Measurements from ENCODE around the gene CUL4B. TPM values are rescaled to one million over a fixed set of nuclear protein-coding genes. Genes with fewer than 3 reads are reported as not detected.
A peak's percentile ranks its signal among the peaks of the same experiment; 100 is the strongest.
"Not testable (repeated sequence)": the region's sequence is repeated elsewhere in the genome, so short reads cannot be mapped to it uniquely, and the experiment has no call there.

The CUL4B gene
- polyA plus RNA-seq = 10 to 100 TPM; 16.8 to 28.7 (median 17.0) TPM

GRCh38 chrX:120560842-120561633, at the start of gene CUL4B:
Gene CUL4B (minus strand): TSS chrX:120560962. CDS start chrX:120560638, 324 bp downstream.
- H3K4me3 Mint-ChIP-seq = peak within 1 kb of the TSS; percentile 93 to 99 (median 97)
- H3K4me1 Mint-ChIP-seq = peaks cover 19 to 41% of the 10 kb centered on the region in 2 donors
- DNase-seq = peak; percentile 90 to 92 (median 91)
- H3K27ac Mint-ChIP-seq = peak within 1 kb of the TSS; percentile 93 to 98 (median 96)
- peaks cover 0 to 5% (median 0%) of the 10 kb centered on the region in 3 donors for H3K36me3 Mint-ChIP-seq
- H3K27me3 Mint-ChIP-seq (ENCODE audit: low read depth in 3 of 3) = peaks cover 6 to 14% (median 8%) of the 10 kb centered on the region in 3 donors
- H3K9me3 Mint-ChIP-seq = no peaks in the 10 kb centered on the region

DNA sequence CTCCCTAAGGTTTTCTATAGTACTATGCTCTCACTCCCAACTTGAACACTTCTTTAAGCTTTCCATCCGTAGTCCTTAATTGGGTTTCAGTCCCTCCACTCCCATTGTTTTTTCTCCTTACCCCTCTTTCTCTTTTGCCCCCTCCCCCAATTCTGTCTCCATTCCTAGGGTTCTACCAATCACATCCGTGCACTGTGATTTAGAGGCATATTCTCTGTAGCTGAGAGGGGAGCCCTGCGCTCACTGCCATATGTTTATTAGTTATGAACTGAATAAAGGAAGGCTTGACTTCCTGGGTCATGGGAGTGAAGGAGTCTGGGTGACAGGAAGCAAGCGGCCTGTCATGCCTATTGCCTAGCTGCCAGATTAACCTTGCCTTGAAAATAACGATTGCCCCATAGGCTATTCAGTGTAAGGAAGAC, 43.6 kb upstream of the CUL4B start:
- Mint-ChIP-seq H3K4me3 (peak overlapping the region; percentile 89 to 97 (median 94)), H3K27ac (peak overlapping the region; percentile 92 to 97 (median 94)), H3K4me1 (peaks cover 11 to 12% of the 10 kb centered on the region in 2 donors), H3K9me3 (no peaks in the 10 kb centered on the region), H3K36me3 (no peaks in the 10 kb centered on the region), H3K27me3 (ENCODE audit: low read depth in 3 of 3) (peaks cover 5 to 12% (median 8%) of the 10 kb centered on the region in 3 donors)
- DNase-seq = peak; percentile 31 to 40 (median 37)

DNA sequence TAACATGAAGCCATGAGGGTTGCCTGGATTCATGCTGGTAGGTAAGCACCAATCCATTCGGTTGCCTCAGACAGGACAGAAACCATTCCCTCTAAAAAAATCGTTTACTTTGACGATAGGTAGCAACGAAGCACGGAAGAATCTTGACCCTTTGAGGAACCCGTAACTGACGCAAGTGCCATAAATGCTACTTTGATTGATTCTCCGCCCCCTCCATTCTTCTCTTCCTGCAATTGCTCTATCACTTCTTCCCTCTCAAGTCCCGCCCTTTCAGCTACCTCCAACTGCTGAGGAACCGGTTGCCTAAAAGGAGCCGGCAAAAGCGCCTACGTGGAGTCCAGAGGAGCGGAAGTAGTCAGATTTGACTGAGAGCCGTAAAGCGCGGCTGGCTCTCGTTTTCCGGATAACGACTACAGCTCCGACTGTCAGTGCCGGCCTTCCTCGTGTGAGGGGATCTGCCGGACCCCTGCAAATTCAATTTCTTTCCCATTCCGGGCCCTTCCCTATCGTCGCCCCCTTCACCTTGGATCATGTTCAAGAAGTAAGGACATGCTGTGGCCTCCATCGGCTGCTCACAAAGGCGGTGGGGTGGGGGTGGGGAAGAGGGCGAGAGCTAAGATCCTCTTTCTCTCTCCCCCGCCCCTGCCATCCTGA, 43.1 kb upstream of the CUL4B start, which contains the start of gene MCTS1:
TSS of gene MCTS1 (plus strand) at position 395 of the 654 bp plus-strand sequence. CDS start at position 531, 136 bp downstream.
- H3K9me3 Mint-ChIP-seq = no peaks in the 10 kb centered on the region
- H3K27ac Mint-ChIP-seq = peak within 1 kb of the TSS; percentile 92 to 97 (median 94)
- DNase-seq = peak; percentile 74 to 84 (median 79)
- H3K4me3 Mint-ChIP-seq = peak within 1 kb of the TSS; percentile 89 to 97 (median 94)
- H3K4me1 Mint-ChIP-seq = peaks cover 11 to 12% of the 10 kb centered on the region in 2 donors
- no peaks in the 10 kb centered on the region for H3K36me3 Mint-ChIP-seq
- H3K27me3 Mint-ChIP-seq (ENCODE audit: low read depth in 3 of 3) = peaks cover 5 to 12% (median 8%) of the 10 kb centered on the region in 3 donors

DNA sequence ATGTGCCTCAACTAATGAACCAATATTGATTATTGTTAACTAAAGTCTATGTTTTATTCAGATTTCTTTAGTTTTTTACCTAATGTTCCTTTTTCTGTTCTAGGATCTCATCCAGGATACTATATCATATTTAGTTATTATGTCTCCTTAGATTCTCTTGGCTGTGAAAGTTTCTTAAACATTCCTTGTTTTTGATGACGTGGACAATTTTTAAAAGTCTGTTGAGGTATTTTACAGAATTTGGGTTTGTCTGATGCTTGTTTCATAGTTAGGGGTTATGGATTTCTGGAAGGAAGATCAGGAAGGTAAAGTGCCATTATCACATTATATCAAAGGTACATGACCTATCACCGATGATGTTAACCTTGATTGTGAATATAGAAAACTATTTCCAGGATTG, 24.9 kb upstream of the CUL4B start:
- no peak overlapping the region for H3K27ac Mint-ChIP-seq
- H3K4me3 Mint-ChIP-seq = no peak overlapping the region
- no peak for DNase-seq
- H3K27me3 Mint-ChIP-seq (ENCODE audit: low read depth in 3 of 3) = peaks cover 3 to 5% (median 3%) of the 10 kb centered on the region in 3 donors
- H3K9me3 Mint-ChIP-seq = no peaks in the 10 kb centered on the region
- no peaks in the 10 kb centered on the region for H3K4me1 Mint-ChIP-seq
- H3K36me3 Mint-ChIP-seq = no peaks in the 10 kb centered on the region

DNA sequence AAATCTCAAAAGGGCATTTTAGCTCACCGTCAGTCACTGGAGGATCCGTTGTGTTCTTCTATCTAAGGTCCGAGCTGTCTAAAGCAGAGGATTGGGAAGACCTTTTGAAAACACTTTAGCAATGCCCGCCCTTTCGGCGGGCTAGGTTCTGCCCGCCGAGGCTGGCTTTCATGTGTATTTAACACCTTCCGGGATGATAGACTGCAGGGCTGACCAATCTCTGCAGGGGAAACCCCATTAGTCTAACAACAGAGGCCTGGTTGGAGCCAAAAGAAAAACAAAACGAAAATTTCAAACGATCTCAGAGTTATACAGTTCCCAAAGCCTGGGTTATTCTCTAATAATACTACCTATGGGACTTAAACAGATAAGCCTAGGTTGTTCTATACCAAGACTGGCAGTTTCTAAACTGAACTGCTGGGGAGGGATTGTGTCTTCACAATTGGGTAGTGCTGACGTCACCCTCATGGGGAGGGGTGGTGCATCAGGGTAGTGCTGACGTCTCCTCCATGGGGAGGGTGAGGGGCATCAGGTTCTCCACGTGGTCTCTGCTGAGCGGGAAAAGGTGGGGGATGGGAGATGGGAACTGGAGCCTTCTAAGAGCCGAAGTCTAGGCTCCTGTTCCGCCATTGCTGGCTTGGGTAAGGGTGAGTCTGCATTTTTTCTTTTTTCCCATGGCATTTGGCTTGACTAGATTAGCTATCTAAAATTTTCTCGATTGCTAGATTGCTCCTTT, 14.8 kb upstream of the CUL4B start:
- H3K27ac Mint-ChIP-seq = no peak overlapping the region
- H3K4me1 Mint-ChIP-seq = no peaks in the 10 kb centered on the region
- peaks cover 3 to 10% (median 4%) of the 10 kb centered on the region in 3 donors for H3K27me3 Mint-ChIP-seq (ENCODE audit: low read depth in 3 of 3)
- H3K9me3 Mint-ChIP-seq = peaks cover 0 to 2% (median 0%) of the 10 kb centered on the region in 6 donors
- DNase-seq = no peak
- H3K4me3 Mint-ChIP-seq = no peak overlapping the region
- no peaks in the 10 kb centered on the region for H3K36me3 Mint-ChIP-seq

GRCh38 chrX:120573806-120574205, 13.0 kb upstream of the CUL4B start:
- H3K27me3 Mint-ChIP-seq (ENCODE audit: low read depth in 3 of 3); H3K9me3 Mint-ChIP-seq; DNase-seq; H3K36me3 Mint-ChIP-seq; H3K27ac Mint-ChIP-seq; H3K4me3 Mint-ChIP-seq; H3K4me1 Mint-ChIP-seq: not testable (repeated sequence)

DNA sequence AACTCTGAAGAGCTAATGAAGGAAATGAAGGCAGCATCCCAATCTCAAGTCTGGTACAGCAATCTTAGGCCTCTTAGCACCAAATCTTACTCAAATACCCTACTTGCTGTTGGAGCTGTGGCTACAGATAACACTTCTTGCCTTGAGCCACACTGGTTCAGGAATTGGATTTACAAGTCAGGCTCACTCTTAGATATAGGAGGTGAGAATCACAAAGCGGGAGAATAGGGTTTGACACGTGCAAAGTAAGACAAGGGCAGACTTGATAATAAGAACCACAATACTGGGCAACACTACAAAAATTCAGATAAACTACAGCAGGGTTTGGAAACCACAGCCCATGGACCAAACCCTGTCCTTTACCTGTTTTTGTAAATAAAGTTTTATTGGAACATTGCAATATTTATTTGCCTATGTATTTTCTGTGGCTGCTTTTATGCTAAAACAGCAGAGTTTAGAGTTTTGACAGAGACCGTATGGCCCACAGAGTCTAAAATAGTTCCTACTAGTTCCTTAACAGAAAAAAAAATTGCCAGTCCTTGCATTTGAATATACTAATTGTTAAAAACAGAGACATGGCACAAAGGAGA, 9.3 kb upstream of the CUL4B start:
- peaks cover 0 to 10% (median 5%) of the 10 kb centered on the region in 3 donors for H3K27me3 Mint-ChIP-seq (ENCODE audit: low read depth in 3 of 3)
- H3K9me3 Mint-ChIP-seq = peaks cover 0 to 2% (median 0%) of the 10 kb centered on the region in 6 donors
- no peak for DNase-seq
- H3K4me3 Mint-ChIP-seq = no peak overlapping the region
- H3K36me3 Mint-ChIP-seq = no peaks in the 10 kb centered on the region
- H3K4me1 Mint-ChIP-seq = no peaks in the 10 kb centered on the region
- no peak overlapping the region for H3K27ac Mint-ChIP-seq

GRCh38 chrX:120568609-120569008, 7.8 kb upstream of the CUL4B start:
- Mint-ChIP-seq H3K27me3 (ENCODE audit: low read depth in 3 of 3) (peaks cover 0 to 5% (median 2%) of the 10 kb centered on the region in 3 donors), H3K27ac (no peak overlapping the region)
- DNase-seq = no peak

DNA sequence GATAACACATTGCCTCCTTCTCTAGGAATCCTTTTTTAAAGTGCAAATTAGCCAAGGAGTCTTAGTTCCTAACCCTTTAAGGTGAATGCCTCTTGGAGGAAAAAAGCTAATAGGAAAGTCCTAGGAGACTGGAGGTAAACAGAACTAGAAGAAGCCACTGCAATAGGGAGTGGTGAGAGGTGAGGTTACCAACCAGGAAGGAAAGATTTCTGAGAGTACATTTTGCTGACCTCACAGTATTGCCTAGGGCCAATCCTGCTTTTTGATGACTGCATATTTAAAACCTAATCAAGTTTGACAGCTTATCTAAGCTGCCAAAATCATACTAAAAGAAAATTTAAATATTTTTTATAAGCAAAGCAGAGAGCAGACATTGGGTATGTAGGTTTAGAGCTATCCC, 7.3 kb upstream of the CUL4B start:
- H3K27me3 Mint-ChIP-seq (ENCODE audit: low read depth in 3 of 3) = peaks cover 0 to 5% (median 2%) of the 10 kb centered on the region in 3 donors
- no peaks in the 10 kb centered on the region for H3K36me3 Mint-ChIP-seq
- H3K9me3 Mint-ChIP-seq = peaks cover 0 to 2% (median 0%) of the 10 kb centered on the region in 6 donors
- no peak overlapping the region for H3K4me3 Mint-ChIP-seq
- no peaks in the 10 kb centered on the region for H3K4me1 Mint-ChIP-seq
- no peak for DNase-seq
- H3K27ac Mint-ChIP-seq = no peak overlapping the region

More at GRCh38 chrX:120568609-120569008, 7.8 kb upstream of the CUL4B start:
- Mint-ChIP-seq H3K4me1 (no peaks in the 10 kb centered on the region), H3K4me3 (no peak overlapping the region), H3K9me3 (peaks cover 0 to 2% (median 0%) of the 10 kb centered on the region in 6 donors), H3K36me3 (no peaks in the 10 kb centered on the region)

GRCh38 chrX:120566817-120567216, 6.1 kb upstream of the CUL4B start:
- no peaks in the 10 kb centered on the region for H3K36me3 Mint-ChIP-seq
- H3K27me3 Mint-ChIP-seq (ENCODE audit: low read depth in 3 of 3) = peaks cover 2 to 6% (median 3%) of the 10 kb centered on the region in 3 donors
- no peak overlapping the region for H3K27ac Mint-ChIP-seq
- H3K9me3 Mint-ChIP-seq = peaks cover 0 to 2% (median 0%) of the 10 kb centered on the region in 6 donors
- DNase-seq = no peak
- H3K4me1 Mint-ChIP-seq = peaks cover 2% of the 10 kb centered on the region in 2 donors
- H3K4me3 Mint-ChIP-seq = no peak overlapping the region

DNA sequence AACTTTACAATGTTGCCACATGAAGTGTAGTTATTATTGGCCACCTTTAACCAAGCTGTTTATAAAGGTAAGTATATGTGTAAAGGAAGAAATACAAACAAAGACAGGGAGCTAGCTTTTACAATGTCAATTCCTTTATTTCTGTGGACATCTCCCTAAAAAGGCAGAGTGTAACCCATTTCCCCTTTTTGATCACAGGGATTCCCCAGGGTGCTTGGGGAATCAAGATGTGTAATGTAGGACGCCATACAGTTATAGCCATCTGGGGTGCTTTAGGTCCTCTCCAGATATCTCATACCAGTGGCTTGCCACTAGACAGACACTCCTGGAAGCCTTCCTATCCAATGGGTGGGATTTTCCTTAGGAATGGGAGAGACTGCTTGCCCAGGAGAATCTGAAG, 4.2 kb upstream of the CUL4B start:
- peaks cover 2 to 9% of the 10 kb centered on the region in 2 donors for H3K4me1 Mint-ChIP-seq
- H3K27me3 Mint-ChIP-seq (ENCODE audit: low read depth in 3 of 3) = peaks cover 6 to 17% (median 8%) of the 10 kb centered on the region in 3 donors
- H3K9me3 Mint-ChIP-seq = no peaks in the 10 kb centered on the region
- DNase-seq = no peak
- no peaks in the 10 kb centered on the region for H3K36me3 Mint-ChIP-seq
- H3K4me3 Mint-ChIP-seq = no peak overlapping the region
- no peak overlapping the region for H3K27ac Mint-ChIP-seq

GRCh38 chrX:120562569-120562926, 1.8 kb upstream of the CUL4B start:
- H3K27ac Mint-ChIP-seq = peak overlapping the region in 4 of 6 donors; percentile 53 to 98 (median 96)
- H3K4me3 Mint-ChIP-seq = no peak overlapping the region
- peaks cover 15 to 32% of the 10 kb centered on the region in 2 donors for H3K4me1 Mint-ChIP-seq
- H3K36me3 Mint-ChIP-seq = peaks cover 0 to under 1% (median 0%) of the 10 kb centered on the region in 3 donors
- no peak for DNase-seq
- H3K9me3 Mint-ChIP-seq = no peaks in the 10 kb centered on the region
- peaks cover 6 to 14% (median 8%) of the 10 kb centered on the region in 3 donors for H3K27me3 Mint-ChIP-seq (ENCODE audit: low read depth in 3 of 3)
